Testis (tissue), 3 donors: ENCODE results near the gene CRACDL. TPM values are rescaled to one million over a fixed set of nuclear protein-coding genes. Genes with fewer than 3 reads are reported as not detected.

ENCODE experiments used
- DNase-seq: peaks from one replicate; pipeline ENCODE4 v3.0.0-alpha.2; 2019
- H3K27ac ChIP-seq, 2 donors: fragments of 200-600 bp; sonication (generic); one replicate each; pipeline ENCODE4 v1.5.1; 2019
- H3K27me3 ChIP-seq: fragments of 200-600 bp; sonication (generic); one replicate; pipeline ENCODE4 v1.5.1; 2019
- H3K36me3 ChIP-seq: fragments of 200-600 bp; sonication (generic); one replicate; pipeline ENCODE4 v1.5.1; 2017; ENCODE audit warnings: low read depth; ENCODE audit errors: missing control alignments
- H3K4me1 ChIP-seq: fragments of 200-600 bp; sonication (generic); one replicate; pipeline ENCODE4 v1.5.1; 2019
- H3K4me3 ChIP-seq, 2 donors: fragments of 200-600 bp; sonication (generic); one replicate each; pipeline ENCODE4 v1.5.1; 2017 to 2019
- H3K9me3 ChIP-seq: fragments of 200-600 bp; sonication (generic); one replicate; pipeline ENCODE4 v1.5.1; 2017
- CTCF ChIP-seq, 3 experiments: fragments of 450-650 bp in 2 of 3; fragments of 200-600 bp in 1 of 3; sonication (generic) in 1 of 3; IDR thresholded peaks; one replicate each; pipeline ENCODE4 v1.5.1; 2016 to 2019; ENCODE audit warnings: antibody characterized with exemption in 3 of 3, mild to moderate bottlenecking in 2 of 3, moderate library complexity in 1 of 3
- POLR2A ChIP-seq: fragments of 450-650 bp; IDR thresholded peaks from one replicate; pipeline ENCODE4 v1.6.1; 2017; ENCODE audit warnings: antibody characterized with exemption, mild to moderate bottlenecking, moderate library complexity
- WGBS, 2 donors: methylation state at CpG; one replicate each; pipeline ENCODE4 v1.1.5; 2018; 5-methylcytosine and 5-hydroxymethylcytosine counted together
- intact Hi-C: fragments of 100-400 bp; cut with DNase I; formaldehyde crosslinking; loops from one replicate; pipeline ENCODE4 v1.15.1; 2023; ENCODE audit warnings: low total_unique reads
- polyA plus RNA-seq: library from polyadenylated mRNA; stranded (reverse); fragments of 350-450 nt; fragmentation: Illumina TruSeq; extraction: RNeasy Lipid Tissue Mini Kit (QIAGEN cat#74804); gene quantifications from one replicate; pipeline ENCODE4 v1.2.3, GENCODE V29; 2014; ENCODE audit warnings: low read depth, low replicate concordance; ENCODE audit not compliant: insufficient read depth
- total RNA-seq, 2 donors: library from RNA; depleted of rRNA; stranded (reverse); fragments of >200 nt; gene quantifications; one replicate each; pipeline ENCODE4 v1.2.3, GENCODE V29; 2016

CRACDL gene
- total and polyA plus RNA-seq, 3 donors from 2014 or later: 8.4 to 30.4 (median 29.1) TPM

GRCh38 chr2:98786179-98786578 is 149.8 kb downstream of the CRACDL start:
- TF ChIP-seq POLR2A (no peak), CTCF (IDR thresholded peaks at IDR 0.05) (no peak)
- intact Hi-C loops: no loop called here
- WGBS, 2 donors: 94 to 95% methylated on average over 6 of the region's 6 CpGs
- H3K4me1 ChIP-seq: no peaks in the 10 kb centered on the region
- no peak for DNase-seq
- H3K4me3 ChIP-seq: no peak overlapping the region
- no peaks in the 10 kb centered on the region for H3K36me3 ChIP-seq
- no peaks in the 10 kb centered on the region for H3K9me3 ChIP-seq
- no peak overlapping the region for H3K27ac ChIP-seq
- no peaks in the 10 kb centered on the region for H3K27me3 ChIP-seq

GRCh38 chr2:98782570-98782969 is 153.5 kb downstream of the CRACDL start:
- Histone ChIP-seq H3K27me3 (no peaks in the 10 kb centered on the region), H3K27ac (no peak overlapping the region), H3K36me3 (no peaks in the 10 kb centered on the region), H3K4me1 (no peaks in the 10 kb centered on the region), H3K9me3 (no peaks in the 10 kb centered on the region), H3K4me3 (no peak overlapping the region)
- DNase-seq: no peak
- TF ChIP-seq POLR2A: no peak
- no peak for TF ChIP-seq CTCF (IDR thresholded peaks at IDR 0.05)
- intact Hi-C loops: no loop called here

- 96 to 100% methylated on average over 1 of the region's 1 CpG for WGBS, 2 donors
- H3K9me3 ChIP-seq: no peaks in the 10 kb centered on the region
- TF ChIP-seq CTCF (IDR thresholded peaks at IDR 0.05) (no peak), POLR2A (no peak)
- no peak overlapping the region for H3K4me3 ChIP-seq
- no peak overlapping the region for H3K27ac ChIP-seq
- H3K27me3 ChIP-seq: no peaks in the 10 kb centered on the region
- intact Hi-C loops: no loop called here
- no peaks in the 10 kb centered on the region for H3K36me3 ChIP-seq
- DNase-seq: no peak
- H3K4me1 ChIP-seq: no peaks in the 10 kb centered on the region
Measured at GRCh38 chr2:98781822-98782221, 154.2 kb downstream of the CRACDL start.

GRCh38 chr2:98778741-98779483 is 157.1 kb downstream of the CRACDL start:
- DNase-seq: no peak
- Histone ChIP-seq H3K4me3 (no peak overlapping the region), H3K27me3 (no peaks in the 10 kb centered on the region), H3K27ac (no peak overlapping the region), H3K9me3 (no peaks in the 10 kb centered on the region), H3K36me3 (no peaks in the 10 kb centered on the region), H3K4me1 (peaks cover 13% of the 10 kb centered on the region)
- no peak for TF ChIP-seq POLR2A
- 87 to 89% methylated on average over 6 of the region's 6 CpGs for WGBS, 2 donors
- intact Hi-C loops: no loop called here

- no peak for TF ChIP-seq POLR2A
- TF ChIP-seq CTCF (IDR thresholded peaks at IDR 0.05): no peak
- Histone ChIP-seq H3K27ac (no peak overlapping the region), H3K27me3 (no peaks in the 10 kb centered on the region), H3K36me3 (no peaks in the 10 kb centered on the region), H3K9me3 (no peaks in the 10 kb centered on the region), H3K4me3 (no peak overlapping the region), H3K4me1 (peaks cover 13% of the 10 kb centered on the region)
- 80 to 81% methylated on average over 4 of the region's 4 CpGs for WGBS, 2 donors
- no peak for DNase-seq
- intact Hi-C loops: no loop called here
Measured at GRCh38 chr2:98778151-98778550, 157.9 kb downstream of the CRACDL start.
